Stimulated activated CD4-positive, alpha-beta T cell treated with anti-CD3 and anti-CD28 coated beads, Interleukin-1b, Interleukin-23, amount 100 ng/mL, for 1 hour (primary cell): ENCODE measurements around the gene LBHD2.

Experiments used
- DNase-seq, 2 donors: peaks; one replicate each; pipeline ENCODE4 v3.0.0-alpha.2; 2020; ENCODE audit warnings: low read depth in 2 of 2

Gene LBHD2

GRCh38 chr14:103121121-103121845, 37.3 kb downstream of the LBHD2 start:
- DNase-seq: no peak

DNA sequence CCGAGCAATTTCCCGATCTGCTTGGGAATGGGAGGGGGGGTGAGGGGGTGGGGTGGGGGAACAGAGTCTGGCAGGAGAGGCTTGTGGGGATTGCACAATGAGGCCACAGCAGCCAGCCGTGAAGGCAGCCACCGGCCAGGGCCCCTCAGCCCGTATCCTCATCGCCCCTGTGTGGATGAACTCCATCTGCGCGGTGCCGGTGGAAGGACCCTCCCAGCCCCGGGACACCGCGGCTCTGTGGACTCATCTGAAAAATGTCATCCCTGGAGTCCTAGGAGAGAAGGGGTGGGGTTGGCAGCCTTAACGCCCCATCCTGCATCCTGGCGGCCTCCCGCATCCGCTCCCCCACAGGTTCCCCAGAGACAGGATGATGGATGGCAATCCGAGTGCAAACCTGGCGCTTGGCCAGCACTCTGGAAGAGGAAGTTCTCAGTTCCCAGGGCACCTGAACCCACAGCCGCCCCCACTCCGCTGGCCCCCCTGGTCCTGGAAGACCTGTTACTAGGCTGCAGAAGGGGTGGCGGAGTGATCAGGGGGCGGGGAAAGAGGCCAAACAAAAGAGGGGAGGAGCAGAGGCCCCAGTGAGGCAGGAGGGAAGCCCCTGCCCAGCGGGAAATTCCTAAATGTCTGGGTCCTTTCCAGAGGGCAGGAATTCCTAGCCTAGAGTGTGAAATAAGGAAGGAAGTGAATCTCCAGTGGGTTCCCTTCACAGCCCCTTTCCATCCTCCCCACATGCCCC, 38.0 kb downstream of the LBHD2 start:
- no peak for DNase-seq

DNA sequence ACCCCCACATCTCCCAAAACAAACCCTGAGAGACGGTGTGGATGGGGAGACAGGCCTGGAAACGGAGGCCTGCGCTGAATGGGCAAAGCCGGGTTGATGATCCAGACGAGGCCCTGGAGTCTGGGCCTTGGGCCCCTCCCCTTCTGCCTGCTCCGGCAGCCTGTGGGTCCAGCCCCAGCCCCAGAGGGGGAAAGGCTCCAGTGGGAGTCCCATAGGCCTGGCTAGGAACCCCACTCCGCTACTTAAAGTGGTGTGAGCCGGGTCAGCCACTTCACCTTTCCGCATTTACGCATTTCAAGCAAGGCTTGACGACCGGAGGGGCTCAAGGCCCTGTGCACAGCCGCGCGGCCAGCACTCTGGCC, 38.6 kb downstream of the LBHD2 start:
- DNase-seq: no peak

- DNase-seq: no peak
These were observed 39.1 kb downstream of the LBHD2 start, which contains the start of gene TNFAIP2 for GRCh38 chr14:103122947-103123633. Gene TNFAIP2 (plus strand): TSS chr14:103123461. CDS start chr14:103126458, 2,997 bp downstream.

- DNase-seq: no peak
These were observed 39.9 kb downstream of the LBHD2 start for GRCh38 chr14:103123634-103124500.

DNA sequence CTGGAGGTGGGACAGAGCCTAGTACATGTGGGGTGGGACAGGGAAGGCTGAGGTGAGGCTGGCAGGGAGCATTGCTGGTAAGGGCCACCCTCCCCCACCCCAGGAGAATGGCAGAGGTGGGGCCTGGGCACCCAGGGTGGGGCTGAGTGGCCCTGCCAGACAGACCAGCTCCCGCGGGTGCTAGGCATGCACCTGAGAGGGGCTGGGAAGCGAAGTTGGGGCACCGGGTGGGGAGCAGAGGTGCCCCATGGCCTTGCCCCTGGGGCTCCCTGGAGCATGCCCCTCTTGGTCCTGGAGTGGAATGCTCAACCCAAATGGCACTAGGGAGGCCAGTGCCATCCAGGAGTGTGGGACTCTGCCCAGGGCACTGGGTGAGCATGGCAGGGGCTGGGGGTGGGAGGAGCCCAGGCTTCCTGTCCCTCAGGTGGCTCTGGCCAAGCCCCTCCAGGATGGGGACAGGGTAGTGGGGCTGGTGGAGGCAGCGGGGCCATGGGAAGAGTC, 40.5 kb downstream of the LBHD2 start:
- DNase-seq: no peak

- no peak for DNase-seq
These were observed 41.4 kb downstream of the LBHD2 start for GRCh38 chr14:103125098-103126070.

GRCh38 chr14:103126088-103126872, 42.3 kb downstream of the LBHD2 start:
- no peak for DNase-seq

DNA sequence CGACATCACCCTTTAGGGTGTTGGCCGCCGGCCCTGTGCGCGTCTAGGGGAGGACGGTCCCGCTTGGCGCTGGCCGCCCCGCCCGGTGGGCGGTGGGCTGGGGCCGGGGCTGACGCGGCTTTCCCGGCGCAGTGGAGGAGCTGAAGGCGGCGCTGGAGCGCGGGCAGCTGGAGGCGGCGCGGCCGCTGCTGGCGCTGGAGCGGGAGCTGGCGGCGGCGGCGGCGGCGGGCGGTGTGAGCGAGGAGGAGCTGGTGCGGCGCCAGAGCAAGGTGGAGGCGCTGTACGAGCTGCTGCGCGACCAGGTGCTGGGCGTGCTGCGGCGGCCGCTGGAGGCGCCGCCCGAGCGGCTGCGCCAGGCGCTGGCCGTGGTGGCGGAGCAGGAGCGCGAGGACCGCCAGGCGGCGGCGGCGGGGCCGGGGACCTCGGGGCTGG, 42.9 kb downstream of the LBHD2 start:
- no peak for DNase-seq

GRCh38 chr14:103127356-103127755, 43.3 kb downstream of the LBHD2 start:
- DNase-seq: no peak

DNA sequence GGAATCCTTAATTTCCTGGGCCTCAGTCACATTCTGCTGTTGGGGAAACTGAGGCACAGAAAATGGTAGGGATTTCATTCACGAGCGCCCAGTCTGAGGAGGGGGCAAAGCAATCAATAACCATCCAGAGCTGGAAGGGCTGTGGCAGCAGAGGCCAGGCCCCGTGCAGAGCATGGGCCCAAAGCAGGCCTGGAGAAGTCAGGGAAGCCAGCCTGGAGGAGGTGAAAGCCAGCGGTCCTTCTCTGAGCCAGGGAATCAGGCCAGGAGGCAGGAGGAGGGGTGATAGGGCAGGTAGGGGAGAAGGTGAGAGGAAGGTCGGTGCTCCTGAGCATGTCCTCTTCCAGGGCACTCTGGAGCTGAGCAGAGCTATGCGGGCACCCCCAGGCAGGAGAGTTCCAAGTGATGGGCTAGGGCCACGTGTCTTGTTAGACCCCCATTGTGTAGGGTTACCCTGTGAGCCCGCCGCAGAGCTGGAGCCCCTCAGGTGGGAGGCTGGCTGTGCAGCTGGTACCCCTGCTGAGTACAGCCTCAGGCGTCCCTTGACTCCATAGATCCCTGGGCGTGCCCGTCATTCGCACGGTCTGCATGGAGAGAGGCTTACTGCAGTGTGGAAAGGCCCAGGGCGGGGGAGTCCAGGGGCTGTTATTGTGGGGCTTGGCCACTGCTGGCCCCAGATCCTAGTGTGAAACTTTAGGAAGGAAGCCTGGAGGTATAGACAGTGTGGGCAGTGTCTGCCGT, 44.0 kb downstream of the LBHD2 start:
- no peak for DNase-seq

DNA sequence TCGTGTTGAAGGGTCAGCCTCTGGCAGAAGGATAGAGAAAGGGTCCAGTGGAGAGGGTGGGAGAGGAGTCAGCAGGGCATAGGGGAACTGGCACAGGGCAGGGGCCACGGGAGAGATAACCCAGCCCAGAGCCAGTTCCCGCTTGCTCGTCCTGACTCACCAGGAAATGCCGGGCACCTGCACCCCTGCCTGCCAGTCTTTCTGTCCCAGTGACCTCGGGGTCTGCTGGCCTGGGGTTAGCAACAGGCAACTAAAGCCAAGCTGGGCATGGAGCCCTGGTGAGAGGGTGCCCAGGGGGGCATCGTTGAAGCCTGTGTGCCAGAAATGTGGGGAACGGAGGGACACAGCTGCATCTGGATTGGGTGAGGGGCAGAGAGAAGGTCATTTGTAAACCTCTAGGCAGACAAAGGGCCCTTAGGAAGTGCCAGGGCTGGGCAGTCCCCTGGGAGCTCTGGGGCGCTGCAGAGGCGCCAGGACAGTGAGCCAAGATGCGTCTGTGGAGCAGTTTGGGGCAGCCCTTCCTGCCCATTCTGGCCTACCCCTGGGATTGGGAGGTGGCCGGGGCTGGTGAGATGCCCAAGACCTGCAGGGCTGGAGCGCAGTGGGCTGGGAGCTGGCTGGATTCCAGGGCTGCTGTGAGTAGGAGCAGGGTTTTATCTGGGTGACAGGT, 44.8 kb downstream of the LBHD2 start:
- DNase-seq: no peak

- no peak for DNase-seq
These were observed 45.4 kb downstream of the LBHD2 start for GRCh38 chr14:103129301-103130016.

GRCh38 chr14:103130017-103130764, 46.2 kb downstream of the LBHD2 start:
- no peak for DNase-seq

GRCh38 chr14:103130965-103131364, 47.0 kb downstream of the LBHD2 start:
- DNase-seq: no peak

DNA sequence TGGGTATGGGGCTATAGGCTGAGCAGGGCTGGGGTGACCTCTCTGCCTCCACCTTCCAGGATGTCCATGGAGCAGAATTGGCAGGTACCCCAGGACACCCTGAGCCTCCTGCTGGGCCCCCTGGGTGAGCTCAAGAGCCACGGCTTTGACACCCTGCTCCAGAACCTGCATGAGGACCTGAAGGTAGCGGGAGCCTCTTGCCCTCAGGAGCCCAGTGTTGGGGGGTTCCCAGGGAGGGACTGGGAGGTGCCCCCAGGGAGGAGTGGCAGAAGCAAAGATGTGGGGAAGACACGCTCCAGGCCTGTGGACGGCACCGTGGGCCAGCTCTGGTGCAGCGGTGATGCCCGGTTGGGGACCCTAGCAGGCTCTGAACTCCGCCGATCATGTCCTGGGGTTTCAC, 47.6 kb downstream of the LBHD2 start:
- no peak for DNase-seq
